GM12891 (cell line): ENCODE measurements around the gene PREX1.

Experiments
- POLR2A ChIP-seq: IDR thresholded peaks from 2 replicates; pipeline ENCODE4 v1.6.1; 2011; ENCODE audit warnings: low read depth, low read length, control low read depth
- POLR2AphosphoS5 ChIP-seq: IDR thresholded peaks from 2 replicates; pipeline ENCODE4 v1.6.1; 2011; ENCODE audit warnings: low read depth, low read length, control low read depth
- POU2F2 ChIP-seq: IDR thresholded peaks from 2 replicates; pipeline ENCODE4 v1.6.1; 2011; ENCODE audit warnings: low read depth, mild to moderate bottlenecking, control low read depth, low read length, moderate library complexity
- SPI1 ChIP-seq: IDR thresholded peaks from 2 replicates; pipeline ENCODE4 v1.6.1; 2011; ENCODE audit warnings: low read depth, low read length, control low read depth
- TAF1 ChIP-seq: IDR thresholded peaks from 2 replicates; pipeline ENCODE4 v1.6.1; 2011; ENCODE audit warnings: low read depth, low read length, control low read depth

- TF ChIP-seq TAF1 (no peak), POLR2AphosphoS5 (no peak), POLR2A (no peak), SPI1 (no peak), POU2F2 (no peak)
Observed at GRCh38 chr20:48720256-48720985, 107.4 kb downstream of the PREX1 start.
